K562 (cell line): ENCODE measurements around the gene EPHB3.

Source experiments
- CBX3 ChIP-seq, 2 experiments: IDR thresholded peaks; 1 replicate in 1 of 2; 2 replicates in 1 of 2; pipeline ENCODE4 v1.6.1; 2012; ENCODE audit warnings: inconsistent platforms in 2 of 2, low read length in 2 of 2, borderline replicate concordance in 1 of 2, control low read depth in 1 of 2
- PHF20 ChIP-seq: fragments of 450-650 bp; IDR thresholded peaks from 2 replicates; pipeline ENCODE4 v1.6.1; 2018; ENCODE audit not compliant: partially characterized antibody
- POLR2AphosphoS2 ChIP-seq: IDR thresholded peaks from 2 replicates; pipeline ENCODE4 v1.6.1; 2012; ENCODE audit warnings: low read length, improper control_type of control experiment
- RBBP5 ChIP-seq: fragments of 200-600 bp; sonication (generic); IDR thresholded peaks from 2 replicates; pipeline ENCODE4 v1.6.1; 2012; ENCODE audit warnings: borderline replicate concordance, mild to moderate bottlenecking, low read length, control low read depth, inconsistent platforms; ENCODE audit not compliant: insufficient read depth, poor library complexity, severe bottlenecking

- TF ChIP-seq PHF20 = no peak
- no peak for TF ChIP-seq POLR2AphosphoS2
- TF ChIP-seq RBBP5 = no peak
- no peak for TF ChIP-seq CBX3 (IDR thresholded peaks at IDR 0.05; ENCODE audit: borderline replicate concordance in 1 of 2, low read length in 2 of 2)
Measured at GRCh38 chr3:184545769-184546168, 15.8 kb upstream of the EPHB3 start.
